ENCODE results near the gene CDH23.

- TF ChIP-seq CTCF (IDR thresholded peaks at IDR 0.05): no peak
- no peak for TF ChIP-seq POLR2A (IDR thresholded peaks at IDR 0.05)
Observed at GRCh38 chr10:71409516-71410104, 12.9 kb downstream of the CDH23 start.

Data from adrenal gland (tissue), 5 donors.